Effector memory CD4-positive, alpha-beta T cell (primary cell): ENCODE results near the gene CCM2L.

Experiments used
- DNase-seq, 3 donors: peaks; one replicate each; pipeline ENCODE4 v3.0.0-alpha.2; 2020
- H3K27ac ChIP-seq: 2 replicates; pipeline ENCODE4 v1.7.0; 2013; ENCODE audit warnings: mild to moderate bottlenecking, low read length, moderate library complexity; ENCODE audit not compliant: insufficient read depth, poor library complexity, severe bottlenecking
- H3K27me3 ChIP-seq: replicated peaks from 2 replicates; pipeline ENCODE4 v1.7.0; 2013; ENCODE audit warnings: mild to moderate bottlenecking, low read length; ENCODE audit not compliant: insufficient read depth, control insufficient read depth, poor library complexity, severe bottlenecking
- H3K36me3 ChIP-seq: 2 replicates; pipeline ENCODE4 v1.7.0; 2013; ENCODE audit warnings: mild to moderate bottlenecking, low read length, moderate library complexity; ENCODE audit not compliant: control insufficient read depth, insufficient read depth
- H3K4me1 ChIP-seq: 2 replicates; pipeline ENCODE4 v1.7.0; 2013; ENCODE audit warnings: low read length, mild to moderate bottlenecking; ENCODE audit not compliant: control insufficient read depth, insufficient read depth, poor library complexity, severe bottlenecking
- H3K4me3 ChIP-seq: 2 replicates; pipeline ENCODE4 v1.7.0; 2013; ENCODE audit warnings: low read length, low read depth, mild to moderate bottlenecking; ENCODE audit not compliant: insufficient read depth, poor library complexity, severe bottlenecking
- H3K9me3 ChIP-seq: 2 replicates; pipeline ENCODE4 v1.7.0; 2013; ENCODE audit warnings: mild to moderate bottlenecking, low read length, moderate library complexity; ENCODE audit not compliant: control insufficient read depth

The CCM2L gene

GRCh38 chr20:31974951-31975487, 35.2 kb upstream of the CCM2L start:
- DNase-seq: no peak
- Histone ChIP-seq H3K4me3 (no peak overlapping the region), H3K4me1 (no peaks in the 10 kb centered on the region), H3K9me3 (no peaks in the 10 kb centered on the region), H3K27me3 (no peaks in the 10 kb centered on the region), H3K27ac (no peak overlapping the region), H3K36me3 (no peaks in the 10 kb centered on the region)

DNA sequence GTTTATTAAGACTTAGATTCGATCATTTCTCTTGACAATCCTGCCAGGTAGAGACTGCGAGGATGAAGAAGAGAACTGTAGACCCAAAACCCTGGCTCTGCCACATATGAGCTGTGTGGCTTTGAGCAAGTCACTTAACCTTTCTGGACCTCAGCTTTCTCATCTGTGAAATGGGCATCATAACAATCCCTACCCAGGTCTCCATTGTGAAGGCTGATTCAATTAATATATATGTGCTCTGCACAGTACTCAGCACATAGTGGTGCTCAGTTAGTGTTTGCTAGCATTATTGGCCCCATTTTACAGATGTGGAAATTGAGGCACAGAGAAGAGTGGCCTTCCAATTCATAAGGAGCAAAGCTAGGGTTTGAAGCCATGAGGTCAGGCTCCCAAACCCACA, 34.4 kb upstream of the CCM2L start:
- no peak for DNase-seq
- Histone ChIP-seq H3K27ac (no peak overlapping the region), H3K4me1 (no peaks in the 10 kb centered on the region), H3K27me3 (no peaks in the 10 kb centered on the region), H3K4me3 (no peak overlapping the region), H3K36me3 (no peaks in the 10 kb centered on the region), H3K9me3 (no peaks in the 10 kb centered on the region)

DNA sequence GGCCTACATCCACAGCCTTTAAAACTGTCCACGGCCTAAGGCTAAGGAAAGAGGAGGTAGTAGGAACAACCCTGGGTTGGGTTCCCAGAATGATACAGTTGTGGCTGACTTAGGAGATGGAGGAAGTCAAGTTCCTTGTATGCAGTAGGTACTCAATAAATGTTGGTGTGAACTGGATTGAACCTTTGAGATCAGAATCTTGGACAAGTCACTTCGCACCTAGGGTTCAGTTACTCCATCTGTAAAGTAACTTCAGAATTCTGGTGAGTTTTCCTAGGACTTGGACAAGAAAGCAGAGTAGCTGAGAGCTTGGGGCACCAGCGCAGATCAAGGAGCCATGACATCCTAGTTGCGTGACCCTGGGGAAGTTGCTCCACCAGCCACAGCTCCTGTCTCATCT, 33.2 kb upstream of the CCM2L start:
- no peaks in the 10 kb centered on the region for H3K4me1 ChIP-seq
- no peak overlapping the region for H3K4me3 ChIP-seq
- no peak for DNase-seq
- no peaks in the 10 kb centered on the region for H3K36me3 ChIP-seq
- no peak overlapping the region for H3K27ac ChIP-seq
- no peaks in the 10 kb centered on the region for H3K9me3 ChIP-seq
- no peaks in the 10 kb centered on the region for H3K27me3 ChIP-seq

DNA sequence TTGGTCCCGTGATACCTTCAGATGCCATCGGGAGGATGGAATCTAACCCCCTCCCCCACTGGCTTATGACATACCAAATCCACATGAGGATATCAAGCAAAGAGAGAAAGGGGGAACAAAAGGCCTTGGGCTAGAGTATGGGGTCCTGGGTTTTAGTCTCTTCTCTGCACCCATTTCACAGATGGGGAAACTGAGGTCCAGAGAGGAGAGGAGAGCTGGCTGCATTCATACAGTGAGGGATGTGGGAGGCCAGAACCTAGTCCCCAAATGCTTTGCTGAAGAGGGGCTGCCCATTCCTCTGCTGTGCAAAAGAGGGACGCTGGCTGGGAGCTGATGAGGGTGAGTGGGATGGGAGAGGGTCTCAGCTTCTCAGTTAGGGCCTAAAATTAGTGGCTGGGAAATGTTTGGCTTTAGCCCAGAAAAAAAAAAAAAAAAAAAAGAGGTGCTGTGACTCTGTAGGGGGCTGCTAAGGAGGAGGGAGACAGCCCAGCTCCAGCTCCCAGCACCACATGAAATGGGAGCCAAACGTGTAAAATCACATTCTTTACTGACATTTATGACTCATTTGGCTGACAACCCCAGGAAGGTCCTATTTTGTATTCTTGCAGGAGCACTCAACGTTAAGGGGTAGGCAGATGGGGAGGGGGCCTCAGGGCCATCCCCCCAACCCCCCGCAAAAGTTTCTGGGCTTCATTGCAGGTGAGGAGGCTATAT, 30.4 kb upstream of the CCM2L start:
- H3K27me3 ChIP-seq: no peaks in the 10 kb centered on the region
- DNase-seq: no peak
- no peaks in the 10 kb centered on the region for H3K36me3 ChIP-seq
- no peaks in the 10 kb centered on the region for H3K9me3 ChIP-seq
- H3K4me3 ChIP-seq: no peak overlapping the region
- H3K4me1 ChIP-seq: no peaks in the 10 kb centered on the region
- H3K27ac ChIP-seq: no peak overlapping the region

DNA sequence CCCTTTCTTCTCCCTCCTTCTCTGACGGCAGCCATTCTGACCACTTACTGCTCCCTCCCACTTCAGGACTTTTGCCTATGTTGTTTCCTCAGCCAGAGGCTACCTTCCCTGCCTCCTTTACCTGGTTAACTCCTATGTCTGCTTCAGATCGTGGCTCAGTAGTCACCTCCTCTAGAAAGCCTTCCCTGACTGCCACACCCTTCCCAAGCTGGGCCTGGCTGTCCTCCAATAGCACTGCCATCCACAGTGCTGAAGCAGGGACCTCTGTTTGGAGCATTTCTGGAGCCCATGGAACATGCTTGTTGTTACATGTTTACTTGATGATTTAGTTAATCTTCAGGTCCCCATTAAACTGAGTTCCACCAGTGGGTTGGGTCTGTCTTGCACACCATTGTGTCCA, 28.5 kb upstream of the CCM2L start:
- Histone ChIP-seq H3K9me3 (no peaks in the 10 kb centered on the region), H3K36me3 (no peaks in the 10 kb centered on the region), H3K4me1 (no peaks in the 10 kb centered on the region), H3K4me3 (no peak overlapping the region), H3K27ac (no peak overlapping the region), H3K27me3 (no peaks in the 10 kb centered on the region)
- no peak for DNase-seq

- DNase-seq: no peak
- Histone ChIP-seq H3K4me1 (no peaks in the 10 kb centered on the region), H3K27me3 (no peaks in the 10 kb centered on the region), H3K4me3 (no peak overlapping the region), H3K27ac (no peak overlapping the region), H3K9me3 (no peaks in the 10 kb centered on the region), H3K36me3 (no peaks in the 10 kb centered on the region)
These were observed 25.2 kb upstream of the CCM2L start for GRCh38 chr20:31984981-31985471.

DNA sequence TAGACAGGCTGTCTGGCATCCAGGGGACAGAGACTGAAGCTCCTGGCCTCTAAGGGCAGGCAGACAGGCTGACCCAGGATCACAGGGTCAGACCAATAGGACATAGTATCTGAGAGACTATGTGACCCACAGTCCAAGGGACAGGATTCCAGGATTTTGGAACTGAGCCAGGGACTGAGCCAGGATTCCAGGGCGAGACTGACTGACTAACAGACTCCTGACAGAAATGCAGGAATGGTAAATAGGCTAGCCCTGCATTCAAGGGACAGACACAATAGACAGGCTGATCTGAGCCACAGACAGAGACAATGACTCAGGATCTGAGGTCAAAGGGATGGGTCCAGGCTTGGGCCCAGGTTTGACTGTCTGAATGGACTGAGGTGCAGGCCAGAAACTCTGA, 22.5 kb upstream of the CCM2L start:
- Histone ChIP-seq H3K36me3 (no peaks in the 10 kb centered on the region), H3K27ac (no peak overlapping the region), H3K4me1 (no peaks in the 10 kb centered on the region), H3K27me3 (no peaks in the 10 kb centered on the region), H3K4me3 (no peak overlapping the region), H3K9me3 (no peaks in the 10 kb centered on the region)
- DNase-seq: no peak

DNA sequence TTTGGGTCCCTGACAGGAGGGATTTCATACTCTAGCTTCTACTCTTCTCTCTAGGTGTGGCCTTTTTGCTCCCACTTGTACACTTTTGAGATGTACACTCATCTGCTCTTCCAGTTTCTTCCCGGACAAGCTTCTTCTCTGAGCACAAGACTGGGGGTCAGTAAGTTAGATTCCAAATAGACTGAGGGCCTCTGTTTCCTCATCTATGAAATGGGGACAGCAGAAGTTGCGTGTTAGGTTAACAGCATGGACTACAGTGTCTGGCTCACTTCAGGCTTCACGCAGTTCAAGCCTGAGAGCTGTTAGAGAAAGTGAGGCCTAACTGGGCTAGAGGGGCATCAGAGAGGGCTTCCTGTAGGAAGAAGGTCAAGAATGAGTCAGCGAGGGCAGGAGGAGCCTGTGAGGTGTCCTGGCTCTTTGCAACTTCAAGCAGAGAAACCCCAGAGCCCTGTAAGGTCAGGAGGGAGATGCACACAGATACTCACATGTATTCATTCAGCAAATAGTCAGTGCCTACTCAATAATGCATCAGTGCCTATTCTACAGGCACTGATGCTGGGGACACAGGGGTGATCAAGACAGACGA, 21.7 kb upstream of the CCM2L start:
- no peak for DNase-seq
- no peak overlapping the region for H3K27ac ChIP-seq
- H3K27me3 ChIP-seq: no peaks in the 10 kb centered on the region

DNA sequence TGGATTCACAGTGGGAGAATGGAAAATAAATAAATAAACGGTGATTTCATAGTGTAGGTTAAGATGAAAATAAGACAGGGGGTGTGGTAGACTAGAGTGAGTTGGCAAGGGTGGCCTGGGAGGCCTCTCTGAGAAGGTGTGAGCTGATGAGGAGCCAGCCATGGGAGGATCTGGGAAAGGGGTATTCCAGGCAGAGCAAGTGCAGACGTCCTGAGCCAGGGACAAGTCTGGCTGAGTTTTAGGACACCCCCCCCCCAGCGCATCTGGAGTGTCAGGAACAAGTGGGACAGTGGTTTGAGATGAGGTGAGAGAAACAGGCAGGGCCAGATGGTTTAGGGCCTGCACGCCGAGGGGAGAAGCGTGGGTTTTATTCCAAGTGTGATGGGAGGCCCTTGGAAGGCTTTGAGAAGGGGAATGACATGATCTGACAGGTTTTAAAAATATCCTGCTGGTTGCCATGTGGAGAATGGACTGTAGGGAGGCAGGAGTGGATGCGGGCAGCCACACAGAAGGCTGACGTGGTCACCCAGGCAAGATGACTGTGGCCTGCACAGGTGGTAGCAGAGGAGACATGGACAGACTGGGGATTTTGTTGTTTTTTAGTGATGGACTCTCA, 21.1 kb upstream of the CCM2L start:
- no peak overlapping the region for H3K4me3 ChIP-seq
- H3K27ac ChIP-seq: no peak overlapping the region
- no peaks in the 10 kb centered on the region for H3K27me3 ChIP-seq
- H3K9me3 ChIP-seq: no peaks in the 10 kb centered on the region
- H3K36me3 ChIP-seq: no peaks in the 10 kb centered on the region
- no peak for DNase-seq
- H3K4me1 ChIP-seq: no peaks in the 10 kb centered on the region

More for the DNA sequence above, 21.7 kb upstream of the CCM2L start:
- no peaks in the 10 kb centered on the region for H3K36me3 ChIP-seq
- no peaks in the 10 kb centered on the region for H3K4me1 ChIP-seq
- H3K9me3 ChIP-seq: no peaks in the 10 kb centered on the region
- H3K4me3 ChIP-seq: no peak overlapping the region
